Neuron (in vitro differentiated cells): ENCODE measurements around the gene PSD2.

ENCODE experiments used
- H2AFZ ChIP-seq: one replicate; pipeline ENCODE4 v1.6.1; 2013; ENCODE audit warnings: low read depth, mild to moderate bottlenecking, inconsistent platforms, low read length, moderate library complexity
- H3K27me3 ChIP-seq: one replicate; pipeline ENCODE4 v1.6.1; 2013; ENCODE audit warnings: low read length; ENCODE audit not compliant: insufficient read depth
- H3K36me3 ChIP-seq: one replicate; pipeline ENCODE4 v1.6.1; 2013; ENCODE audit warnings: low read length; ENCODE audit not compliant: insufficient read depth
- H3K4me1 ChIP-seq: one replicate; pipeline ENCODE4 v1.6.1; 2013; ENCODE audit warnings: low read length; ENCODE audit not compliant: insufficient read depth
- H3K4me3 ChIP-seq: 2 replicates; pipeline ENCODE4 v1.5.1; 2013; ENCODE audit warnings: mild to moderate bottlenecking, low read length, moderate library complexity
- H3K9me3 ChIP-seq: one replicate; pipeline ENCODE4 v1.6.1; 2013; ENCODE audit warnings: low read length

The PSD2 gene

DNA sequence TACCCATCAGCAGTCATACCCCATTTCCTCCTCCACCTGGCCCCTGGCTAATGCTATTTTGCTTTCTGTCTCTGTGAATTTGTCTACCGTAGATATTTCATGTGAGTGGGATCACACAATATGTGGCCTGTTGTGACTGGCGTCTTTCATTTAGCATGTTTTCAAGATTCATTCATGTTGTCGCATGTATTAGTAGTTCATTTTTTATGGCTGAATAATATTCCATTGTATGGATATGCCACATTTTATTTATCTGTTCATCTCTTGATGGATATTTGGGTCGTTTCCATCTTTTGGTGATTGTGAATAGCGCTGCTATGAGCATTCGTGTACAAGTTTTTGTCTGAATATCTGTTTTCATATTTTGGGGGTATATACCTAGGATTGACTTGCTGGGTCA is 33.9 kb downstream of the PSD2 start:
- Histone ChIP-seq H3K9me3 (no peaks in the 10 kb centered on the region), H3K27me3 (peaks cover 8% of the 10 kb centered on the region), H3K4me3 (no peak overlapping the region), H3K4me1 (no peaks in the 10 kb centered on the region), H3K36me3 (no peaks in the 10 kb centered on the region), H2AFZ (no peak overlapping the region)

- Histone ChIP-seq H3K36me3 (no peaks in the 10 kb centered on the region), H3K27me3 (peaks cover 4% of the 10 kb centered on the region), H3K9me3 (no peaks in the 10 kb centered on the region), H2AFZ (no peak overlapping the region), H3K4me3 (no peak overlapping the region), H3K4me1 (no peaks in the 10 kb centered on the region)
Observed at GRCh38 chr5:139831624-139832023, 36.0 kb downstream of the PSD2 start.

DNA sequence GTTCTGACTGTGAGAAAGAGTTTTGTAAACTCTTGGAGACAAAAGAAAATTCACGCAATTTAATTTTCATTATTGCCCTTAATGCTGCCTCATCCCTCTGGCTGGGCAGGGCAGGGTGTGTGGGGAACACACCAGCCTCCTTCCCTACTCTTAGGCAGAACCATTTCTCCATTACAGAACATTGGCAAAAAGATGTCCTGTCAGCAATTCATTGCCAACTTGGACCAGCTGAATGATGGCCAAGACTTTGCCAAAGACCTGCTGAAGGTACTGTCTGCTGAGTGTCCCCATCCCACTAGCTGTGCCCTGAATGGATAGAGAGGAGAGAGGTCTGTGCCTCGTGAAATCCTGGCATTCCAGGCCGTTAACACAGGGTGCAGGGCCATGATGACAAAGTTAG is 37.9 kb downstream of the PSD2 start:
- Histone ChIP-seq H3K9me3 (no peaks in the 10 kb centered on the region), H3K4me3 (no peak overlapping the region), H2AFZ (no peak overlapping the region), H3K36me3 (no peaks in the 10 kb centered on the region), H3K27me3 (peaks cover 4% of the 10 kb centered on the region), H3K4me1 (no peaks in the 10 kb centered on the region)

- Histone ChIP-seq H2AFZ (no peak overlapping the region), H3K27me3 (peaks cover 4% of the 10 kb centered on the region), H3K4me3 (no peak overlapping the region), H3K36me3 (no peaks in the 10 kb centered on the region), H3K9me3 (no peaks in the 10 kb centered on the region), H3K4me1 (no peaks in the 10 kb centered on the region)
Observed at GRCh38 chr5:139835656-139836055, 40.0 kb downstream of the PSD2 start.

DNA sequence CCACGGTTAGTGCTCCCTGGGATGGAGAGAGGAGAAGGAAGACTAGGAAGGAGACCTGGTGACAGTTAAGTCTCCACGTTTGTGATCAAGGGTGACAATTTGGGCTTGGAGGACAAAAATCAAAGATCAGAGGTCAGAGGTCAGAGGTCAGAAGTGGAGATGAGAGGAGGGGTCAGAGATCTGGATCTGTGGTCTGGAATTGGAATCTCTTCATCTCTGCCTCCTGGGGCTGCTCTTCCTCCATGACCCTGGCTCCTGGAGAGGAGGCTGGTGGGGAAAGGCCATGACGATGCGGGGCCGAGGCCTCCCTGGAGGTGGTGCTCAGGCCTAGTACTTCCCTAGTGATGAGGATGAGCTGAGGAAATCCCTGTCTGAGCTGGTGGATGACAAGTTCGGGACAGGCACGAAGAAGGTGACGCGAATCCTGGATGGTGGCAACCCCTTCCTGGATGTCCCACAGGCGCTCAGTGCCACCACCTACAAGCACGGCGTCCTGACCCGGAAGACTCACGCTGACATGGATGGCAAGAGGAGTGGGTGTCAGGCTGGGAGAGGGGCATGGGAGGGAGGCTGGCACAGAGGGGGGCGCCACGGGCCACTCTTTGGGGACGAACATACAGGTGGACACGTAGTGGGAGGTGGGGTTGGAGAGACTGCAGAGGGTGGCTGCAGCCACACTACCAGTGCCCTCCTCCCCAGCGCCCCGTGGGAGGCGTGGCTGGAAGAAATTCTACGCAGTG is 41.0 kb downstream of the PSD2 start:
- H3K9me3 ChIP-seq: no peaks in the 10 kb centered on the region
- H2AFZ ChIP-seq: no peak overlapping the region
- H3K36me3 ChIP-seq: no peaks in the 10 kb centered on the region
- peaks cover 4% of the 10 kb centered on the region for H3K27me3 ChIP-seq
- H3K4me1 ChIP-seq: no peaks in the 10 kb centered on the region
- H3K4me3 ChIP-seq: no peak overlapping the region

DNA sequence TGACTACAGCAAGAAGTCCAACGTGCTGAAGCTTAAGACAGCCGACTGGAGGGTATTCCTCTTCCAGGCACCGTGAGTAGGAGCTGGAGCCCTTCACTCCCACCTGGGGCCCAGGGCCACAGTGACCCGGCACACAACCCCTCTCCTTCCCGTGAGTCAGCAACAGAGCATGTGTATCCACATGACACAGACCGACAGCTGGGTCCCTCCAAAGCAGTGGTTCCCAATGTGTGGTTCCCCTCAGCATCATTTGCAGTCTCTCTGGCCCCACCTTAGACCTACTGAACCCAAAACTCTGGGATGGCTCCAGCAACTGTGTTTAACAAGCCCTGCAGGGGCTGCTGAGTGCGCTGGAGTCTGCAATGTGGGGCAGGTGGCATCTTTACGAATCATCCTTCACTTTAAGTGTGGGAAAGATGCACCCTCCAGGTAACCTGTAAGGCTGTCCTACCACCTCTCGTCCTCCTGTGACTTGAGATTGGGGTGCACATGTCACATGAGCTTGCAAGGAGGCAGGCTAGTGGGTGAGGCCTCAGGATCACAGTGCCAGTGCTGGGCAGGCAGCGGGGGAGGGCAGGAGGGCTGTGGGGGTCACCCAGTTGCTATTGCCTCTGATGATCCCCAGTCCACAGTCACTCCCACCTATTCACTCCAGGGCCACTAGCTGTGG is 42.2 kb downstream of the PSD2 start:
- H2AFZ ChIP-seq: no peak overlapping the region
- H3K4me1 ChIP-seq: no peaks in the 10 kb centered on the region
- H3K36me3 ChIP-seq: no peaks in the 10 kb centered on the region
- no peaks in the 10 kb centered on the region for H3K9me3 ChIP-seq
- H3K27me3 ChIP-seq: peaks cover 7% of the 10 kb centered on the region
- no peak overlapping the region for H3K4me3 ChIP-seq

DNA sequence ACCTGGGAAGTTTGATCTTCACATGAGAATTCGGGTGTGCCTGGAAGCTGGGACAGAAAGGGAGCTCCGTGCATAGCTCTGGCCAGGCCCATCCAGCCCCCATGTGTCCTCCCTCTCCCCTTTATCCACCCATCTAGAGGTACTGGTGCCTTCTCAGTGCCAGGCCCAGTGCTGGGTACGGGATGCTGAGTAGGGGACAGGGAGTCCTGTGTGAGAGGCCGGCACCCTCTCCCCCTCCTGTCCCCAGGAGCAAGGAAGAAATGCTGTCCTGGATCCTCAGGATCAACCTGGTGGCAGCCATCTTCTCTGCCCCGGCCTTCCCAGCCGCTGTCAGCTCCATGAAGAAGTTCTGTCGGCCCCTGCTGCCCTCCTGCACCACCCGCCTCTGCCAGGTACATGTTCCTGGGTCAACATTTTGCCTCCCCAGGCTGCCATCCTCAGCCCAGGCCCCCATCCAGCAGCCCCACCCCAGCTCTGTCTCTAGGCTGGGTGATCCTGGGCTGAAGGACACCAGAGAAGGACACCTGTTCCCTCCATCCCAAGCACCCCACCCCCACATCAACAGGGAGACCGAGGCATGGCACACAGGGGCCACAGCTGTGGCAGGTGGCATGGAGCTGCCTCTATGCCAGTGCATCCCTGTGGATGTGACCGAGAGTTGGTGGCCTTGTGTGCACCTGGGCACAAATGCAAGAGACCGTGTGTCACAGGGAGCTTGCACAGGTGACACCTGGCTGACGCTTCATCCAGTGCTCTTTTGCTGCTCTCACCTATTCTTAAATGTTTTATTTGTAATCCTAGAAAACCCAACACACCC is 43.0 kb downstream of the PSD2 start:
- Histone ChIP-seq H2AFZ (no peak overlapping the region), H3K4me3 (no peak overlapping the region), H3K36me3 (no peaks in the 10 kb centered on the region), H3K9me3 (no peaks in the 10 kb centered on the region), H3K27me3 (peaks cover 6% of the 10 kb centered on the region), H3K4me1 (no peaks in the 10 kb centered on the region)

DNA sequence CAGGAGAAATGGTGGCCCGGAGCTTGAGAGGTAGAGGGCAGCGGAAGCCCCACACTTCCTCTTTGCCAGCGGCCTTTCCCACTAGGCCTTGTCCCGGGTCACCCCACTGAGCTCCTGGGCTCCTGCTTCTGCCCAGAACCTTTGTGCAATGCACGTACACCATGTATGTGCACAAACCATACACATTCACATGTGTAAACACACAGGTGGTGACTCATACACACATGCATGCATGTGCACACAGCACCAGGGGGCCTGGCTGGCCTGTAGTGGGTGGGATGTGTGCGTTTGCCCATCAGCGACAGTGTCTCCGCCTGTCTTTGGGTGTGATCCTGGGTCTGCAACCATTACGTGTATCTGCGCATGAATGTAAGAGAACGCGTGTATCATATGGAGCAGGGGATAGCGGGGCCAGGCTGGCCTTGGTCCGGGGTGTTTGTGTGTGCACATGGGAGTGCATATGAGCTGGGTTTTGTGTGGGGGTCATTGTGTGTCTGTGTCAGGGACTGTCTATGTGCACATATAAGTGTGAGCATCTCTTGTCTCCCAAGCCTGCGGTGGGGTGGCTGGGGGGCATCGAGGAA is 43.7 kb downstream of the PSD2 start:
- H3K9me3 ChIP-seq: no peaks in the 10 kb centered on the region
- H3K36me3 ChIP-seq: no peaks in the 10 kb centered on the region
- peaks cover 6% of the 10 kb centered on the region for H3K27me3 ChIP-seq
- H2AFZ ChIP-seq: no peak overlapping the region
- no peak overlapping the region for H3K4me3 ChIP-seq
- H3K4me1 ChIP-seq: no peaks in the 10 kb centered on the region

DNA sequence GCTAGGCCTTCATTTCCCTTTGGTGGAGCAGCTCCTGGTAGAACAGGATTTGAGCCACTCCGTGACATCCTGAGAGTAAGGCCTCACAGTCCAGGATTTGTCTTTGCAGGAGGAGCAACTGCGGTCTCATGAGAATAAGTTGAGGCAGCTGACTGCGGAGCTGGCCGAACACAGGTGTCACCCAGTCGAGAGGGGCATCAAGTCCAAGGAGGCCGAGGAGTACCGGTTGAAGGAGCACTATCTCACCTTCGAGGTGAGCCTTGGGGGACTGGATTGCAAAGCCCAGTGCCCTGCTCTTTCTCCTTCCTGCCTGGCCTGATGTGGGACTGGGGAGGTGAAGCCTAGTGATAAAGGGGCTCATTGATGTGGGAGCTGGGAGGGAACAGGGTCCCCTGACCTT is 44.3 kb downstream of the PSD2 start:
- Histone ChIP-seq H2AFZ (no peak overlapping the region), H3K36me3 (no peaks in the 10 kb centered on the region), H3K4me3 (no peak overlapping the region), H3K9me3 (no peaks in the 10 kb centered on the region), H3K4me1 (no peaks in the 10 kb centered on the region), H3K27me3 (peaks cover 6% of the 10 kb centered on the region)

DNA sequence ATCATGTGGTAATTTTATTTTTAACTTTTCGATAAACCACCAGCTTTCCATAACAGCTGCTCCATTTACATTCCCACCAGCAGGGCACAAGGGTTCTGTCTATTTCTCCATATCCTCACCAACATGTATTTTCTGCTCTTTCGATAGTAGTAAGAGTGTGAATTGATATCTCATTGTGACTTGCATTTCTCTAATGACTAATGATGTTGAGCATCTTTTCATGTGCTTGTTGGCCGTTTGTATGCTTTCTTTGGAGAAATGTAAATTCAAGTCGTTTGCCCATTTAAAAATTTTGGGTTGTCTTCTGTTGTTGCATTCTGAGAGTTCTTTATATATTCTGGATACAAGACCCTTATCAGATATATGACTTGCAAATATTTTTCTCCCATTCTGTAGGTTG is 45.9 kb downstream of the PSD2 start:
- Histone ChIP-seq H3K4me1 (no peaks in the 10 kb centered on the region), H3K4me3 (no peak overlapping the region), H3K9me3 (no peaks in the 10 kb centered on the region), H3K27me3 (peaks cover 17% of the 10 kb centered on the region), H3K36me3 (no peaks in the 10 kb centered on the region), H2AFZ (no peak overlapping the region)

DNA sequence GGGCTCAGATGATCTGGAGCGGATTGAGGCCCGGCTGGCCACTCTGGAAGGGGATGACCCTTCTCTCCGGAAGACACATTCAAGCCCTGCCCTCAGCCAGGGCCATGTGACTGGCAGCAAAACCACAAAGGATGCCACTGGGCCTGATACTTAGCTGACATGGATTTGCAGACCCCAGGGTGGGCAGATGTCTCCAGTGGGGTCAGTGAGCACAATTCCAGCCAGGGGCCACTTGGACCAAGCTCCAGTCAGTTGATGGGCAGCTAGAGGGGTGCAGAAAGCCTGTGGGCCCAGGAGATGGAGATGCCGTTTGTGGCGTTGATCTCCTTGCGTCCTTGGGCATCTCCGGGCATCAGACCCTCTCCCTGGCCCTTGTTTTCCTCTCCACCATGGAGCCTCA is 46.7 kb downstream of the PSD2 start:
- H2AFZ ChIP-seq: no peak overlapping the region
- no peaks in the 10 kb centered on the region for H3K4me1 ChIP-seq
- H3K4me3 ChIP-seq: no peak overlapping the region
- H3K36me3 ChIP-seq: no peaks in the 10 kb centered on the region
- H3K27me3 ChIP-seq: peaks cover 22% of the 10 kb centered on the region
- H3K9me3 ChIP-seq: no peaks in the 10 kb centered on the region

DNA sequence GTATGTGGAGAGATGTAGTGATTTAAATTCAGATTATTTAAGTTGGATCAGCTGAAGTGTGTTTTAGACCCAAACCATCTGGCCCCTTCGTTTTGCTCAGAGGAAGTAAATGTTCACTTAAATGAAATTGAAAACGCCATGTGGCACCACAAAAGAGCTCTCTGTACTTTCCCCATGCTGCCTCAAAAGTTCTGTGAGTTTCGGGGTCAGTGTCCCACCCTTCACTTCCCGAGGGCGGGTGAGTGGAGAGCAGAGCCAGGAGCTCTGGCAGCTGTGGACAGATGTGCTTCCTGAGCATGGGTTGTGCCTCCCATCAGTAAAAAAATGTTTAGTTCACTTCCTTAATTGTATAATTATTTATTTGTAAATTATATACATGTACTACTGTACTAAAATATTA is 48.4 kb downstream of the PSD2 start:
- H3K4me3 ChIP-seq: no peak overlapping the region
- no peaks in the 10 kb centered on the region for H3K36me3 ChIP-seq
- H2AFZ ChIP-seq: no peak overlapping the region
- H3K27me3 ChIP-seq: peaks cover 26% of the 10 kb centered on the region
- H3K4me1 ChIP-seq: no peaks in the 10 kb centered on the region
- H3K9me3 ChIP-seq: no peaks in the 10 kb centered on the region
